Hepatocyte (in vitro differentiated cells): ENCODE results near the gene RPTOR. TPM values are rescaled to one million over a fixed set of nuclear protein-coding genes. Genes with fewer than 3 reads are reported as not detected.

Source experiments
- DNase-seq: peaks from one replicate; pipeline ENCODE4 v3.0.0-alpha.2; 2016; ENCODE audit warnings: low spot score
- H2AFZ ChIP-seq: fragments of 200-600 bp; sonication (generic); 2 replicates; pipeline ENCODE4 v1.6.0; 2016; ENCODE audit warnings: antibody characterized with exemption, mild to moderate bottlenecking
- H3K27ac ChIP-seq: fragments of 200-600 bp; sonication (generic); 2 replicates; pipeline ENCODE4 v1.5.1; 2016; ENCODE audit warnings: mild to moderate bottlenecking
- H3K27me3 ChIP-seq: fragments of 200-600 bp; sonication (generic); 2 replicates; pipeline ENCODE4 v1.6.1; 2016
- H3K36me3 ChIP-seq: fragments of 200-600 bp; sonication (generic); replicated peaks from 2 replicates; pipeline ENCODE4 v1.5.1; 2016; ENCODE audit warnings: low read depth; ENCODE audit not compliant: insufficient read depth
- H3K4me1 ChIP-seq: fragments of 200-600 bp; sonication (generic); 2 replicates; pipeline ENCODE4 v1.5.1; 2016; ENCODE audit warnings: mild to moderate bottlenecking, moderate library complexity; ENCODE audit not compliant: insufficient read depth
- H3K4me2 ChIP-seq: fragments of 200-600 bp; sonication (generic); 2 replicates; pipeline ENCODE4 v1.6.0; 2016
- H3K4me3 ChIP-seq: fragments of 200-600 bp; sonication (generic); 2 replicates; pipeline ENCODE4 v1.5.1; 2016; ENCODE audit warnings: mild to moderate bottlenecking
- H3K79me2 ChIP-seq: fragments of 200-600 bp; sonication (generic); 2 replicates; pipeline ENCODE4 v1.6.0; 2017; ENCODE audit warnings: mild to moderate bottlenecking
- H3K9me2 ChIP-seq: fragments of 200-600 bp; sonication (generic); replicated peaks from 2 replicates; pipeline ENCODE4 v1.6.0; 2017; ENCODE audit warnings: mild to moderate bottlenecking; ENCODE audit not compliant: insufficient read depth
- H3K9me3 ChIP-seq: fragments of 200-600 bp; sonication (generic); 2 replicates; pipeline ENCODE4 v1.5.1; 2016; ENCODE audit warnings: low read depth, mild to moderate bottlenecking
- H4K20me1 ChIP-seq: fragments of 200-600 bp; sonication (generic); 2 replicates; pipeline ENCODE4 v1.6.0; 2016; ENCODE audit warnings: mild to moderate bottlenecking; ENCODE audit not compliant: insufficient read depth, poor library complexity, severe bottlenecking
- EZH2 ChIP-seq: fragments of 200-600 bp; sonication (generic); IDR thresholded peaks from 2 replicates; pipeline ENCODE4 v1.6.1; 2016; ENCODE audit warnings: antibody characterized with exemption, mild to moderate bottlenecking, borderline replicate concordance
- EZH2phosphoT487 ChIP-seq: fragments of 200-600 bp; sonication (generic); IDR thresholded peaks from one replicate; pipeline ENCODE4 v1.6.1; 2018; ENCODE audit warnings: antibody characterized with exemption, mild to moderate bottlenecking, low read depth, moderate library complexity; ENCODE audit not compliant: unreplicated experiment, severe bottlenecking
- WGBS: methylation state at CpG from one replicate; pipeline ENCODE4 v1.1.6; 2016; ENCODE audit warnings: low lambda C conversion rate; ENCODE audit errors: missing lambda C conversion rate; 5-methylcytosine and 5-hydroxymethylcytosine counted together
- polyA plus RNA-seq: library from polyadenylated mRNA; unstranded; fragments of >200 nt; fragmentation: Nextera tagmentation; extraction: Ambion mirVana; gene quantifications from 2 replicates; pipeline ENCODE4 v1.2.1, GENCODE V29; 2016
- total RNA-seq: library from RNA; depleted of rRNA; stranded (reverse); fragments of >200 nt; gene quantifications from 2 replicates; pipeline ENCODE4 v1.2.3, GENCODE V29; 2014
- TF ChIP-seq, protein P1 (sequence below): fragments of 200-600 bp; sonication (generic); IDR thresholded peaks from 2 replicates; pipeline ENCODE4 v1.5.1; 2016; ENCODE audit warnings: antibody characterized with exemption, mild to moderate bottlenecking; ENCODE audit not compliant: poor library complexity

The RPTOR gene
- total and polyA plus RNA-seq, 2 experiments from 2014 or later, result 14.1 to 20.6 TPM

DNA sequence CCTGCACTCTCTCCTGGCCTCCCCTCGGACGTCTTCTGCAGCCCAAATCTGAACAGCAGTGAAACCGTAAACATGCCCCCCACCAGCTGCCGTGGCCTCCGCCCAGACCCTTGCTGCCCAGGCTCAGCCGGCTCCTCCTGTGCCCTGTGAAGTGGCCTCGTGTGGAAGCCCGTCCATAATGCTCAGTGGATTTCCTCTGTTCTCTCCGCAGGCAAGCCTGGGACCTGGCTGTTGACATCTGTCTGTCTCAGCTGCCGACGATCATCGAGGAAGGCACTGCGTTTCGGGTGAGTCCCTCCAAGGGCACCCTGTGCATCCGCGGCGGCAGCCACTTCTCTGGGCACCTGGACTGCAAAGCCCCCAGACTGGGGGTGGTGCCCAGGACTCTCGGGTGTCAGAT is 293.1 kb downstream of the RPTOR start:
- no peaks in the 10 kb centered on the region for H3K9me2 ChIP-seq
- no peaks in the 10 kb centered on the region for H3K27me3 ChIP-seq
- peaks cover 24% of the 10 kb centered on the region for H3K4me1 ChIP-seq
- 96% methylated on average over 18 of the region's 18 CpGs for WGBS
- no peaks in the 10 kb centered on the region for H4K20me1 ChIP-seq
- H3K4me3 ChIP-seq, result no peak overlapping the region
- no peaks in the 10 kb centered on the region for H3K9me3 ChIP-seq
- no peak overlapping the region for H3K4me2 ChIP-seq
- no peak for DNase-seq
- no peaks in the 10 kb centered on the region for H3K36me3 ChIP-seq
- H3K27ac ChIP-seq, result no peak overlapping the region
- no peaks in the 10 kb centered on the region for H3K79me2 ChIP-seq
- H2AFZ ChIP-seq, result no peak overlapping the region
- TF ChIP-seq EZH2phosphoT487 (no peak), EZH2 (no peak)
- TF ChIP-seq, protein P1, sequence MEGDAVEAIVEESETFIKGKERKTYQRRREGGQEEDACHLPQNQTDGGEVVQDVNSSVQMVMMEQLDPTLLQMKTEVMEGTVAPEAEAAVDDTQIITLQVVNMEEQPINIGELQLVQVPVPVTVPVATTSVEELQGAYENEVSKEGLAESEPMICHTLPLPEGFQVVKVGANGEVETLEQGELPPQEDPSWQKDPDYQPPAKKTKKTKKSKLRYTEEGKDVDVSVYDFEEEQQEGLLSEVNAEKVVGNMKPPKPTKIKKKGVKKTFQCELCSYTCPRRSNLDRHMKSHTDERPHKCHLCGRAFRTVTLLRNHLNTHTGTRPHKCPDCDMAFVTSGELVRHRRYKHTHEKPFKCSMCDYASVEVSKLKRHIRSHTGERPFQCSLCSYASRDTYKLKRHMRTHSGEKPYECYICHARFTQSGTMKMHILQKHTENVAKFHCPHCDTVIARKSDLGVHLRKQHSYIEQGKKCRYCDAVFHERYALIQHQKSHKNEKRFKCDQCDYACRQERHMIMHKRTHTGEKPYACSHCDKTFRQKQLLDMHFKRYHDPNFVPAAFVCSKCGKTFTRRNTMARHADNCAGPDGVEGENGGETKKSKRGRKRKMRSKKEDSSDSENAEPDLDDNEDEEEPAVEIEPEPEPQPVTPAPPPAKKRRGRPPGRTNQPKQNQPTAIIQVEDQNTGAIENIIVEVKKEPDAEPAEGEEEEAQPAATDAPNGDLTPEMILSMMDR, result no peak

DNA sequence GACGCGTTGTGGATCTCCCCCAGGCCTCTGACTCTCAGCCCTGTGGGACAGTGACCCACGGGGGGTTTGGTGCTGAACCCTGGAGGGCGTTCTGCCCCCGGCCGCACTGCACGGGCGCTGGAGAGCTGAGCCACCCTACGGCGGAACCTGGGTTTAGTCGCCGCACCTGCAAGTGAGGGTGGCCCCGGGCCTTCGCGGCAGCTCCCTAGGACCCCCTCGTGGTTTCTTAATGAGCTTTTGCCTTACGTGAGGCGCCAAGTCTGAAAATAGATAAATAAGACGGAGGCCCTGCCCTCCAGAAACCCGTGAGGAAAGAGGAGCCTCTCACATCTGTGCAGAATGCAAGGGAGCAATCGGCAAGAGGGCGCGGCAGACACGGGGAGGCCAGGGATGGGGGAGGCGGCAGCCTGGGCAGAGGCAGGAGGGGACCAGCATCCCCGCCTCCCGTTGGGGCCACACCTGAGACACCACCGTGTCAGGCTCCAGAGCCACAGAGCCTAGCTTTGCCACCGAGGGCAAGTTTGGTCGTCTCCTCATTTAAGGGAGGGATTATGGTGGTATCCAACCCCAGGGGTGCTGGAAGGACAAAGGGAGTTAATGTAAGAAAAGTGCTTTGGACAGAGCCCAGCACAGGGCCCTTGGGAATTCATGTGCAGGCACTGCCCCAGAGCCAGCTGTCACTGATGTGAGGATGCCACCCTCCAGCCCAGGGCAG is 293.8 kb downstream of the RPTOR start:
- Histone ChIP-seq H4K20me1 (no peaks in the 10 kb centered on the region), H3K4me2 (no peak overlapping the region), H2AFZ (no peak overlapping the region), H3K27me3 (no peaks in the 10 kb centered on the region), H3K36me3 (no peaks in the 10 kb centered on the region), H3K79me2 (no peaks in the 10 kb centered on the region), H3K4me3 (no peak overlapping the region), H3K4me1 (peaks cover 22% of the 10 kb centered on the region), H3K9me3 (no peaks in the 10 kb centered on the region), H3K9me2 (no peaks in the 10 kb centered on the region), H3K27ac (no peak overlapping the region)
- TF ChIP-seq EZH2 (no peak), EZH2phosphoT487 (no peak)
- TF ChIP-seq, protein P1, result no peak
- 91% methylated on average over 30 of the region's 30 CpGs for WGBS
- DNase-seq, result no peak

DNA sequence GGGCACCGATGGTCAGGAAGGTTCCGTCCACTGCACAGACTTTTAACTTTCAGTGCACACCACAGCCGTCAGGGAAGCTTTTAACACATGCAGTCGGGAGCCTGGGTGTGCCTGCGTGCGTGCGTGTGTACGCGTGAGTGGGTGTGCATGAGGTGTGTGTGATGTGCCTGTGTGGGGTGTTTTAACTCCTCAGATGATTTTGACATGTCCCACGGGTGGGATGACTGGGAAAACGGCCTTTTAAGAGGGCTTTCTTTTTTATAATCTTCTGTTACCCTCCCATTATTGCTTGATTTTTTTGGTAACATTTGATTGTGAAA is 294.3 kb downstream of the RPTOR start:
- H3K4me3 ChIP-seq, result no peak overlapping the region
- TF ChIP-seq, protein P1, result no peak
- TF ChIP-seq EZH2phosphoT487 (no peak), EZH2 (no peak)
- no peak overlapping the region for H2AFZ ChIP-seq
- no peaks in the 10 kb centered on the region for H3K27me3 ChIP-seq
- no peak for DNase-seq
- no peaks in the 10 kb centered on the region for H4K20me1 ChIP-seq
- no peaks in the 10 kb centered on the region for H3K79me2 ChIP-seq
- H3K4me1 ChIP-seq, result peaks cover 16% of the 10 kb centered on the region
- H3K9me3 ChIP-seq, result no peaks in the 10 kb centered on the region
- WGBS, result 90% methylated on average over 11 of the region's 11 CpGs
- no peaks in the 10 kb centered on the region for H3K36me3 ChIP-seq
- H3K9me2 ChIP-seq, result no peaks in the 10 kb centered on the region
- no peak overlapping the region for H3K4me2 ChIP-seq
- peak overlapping the region; percentile 66 for H3K27ac ChIP-seq
